GM21423 (cell line): ENCODE results near the gene AARSD1.
A peak's percentile ranks its signal among the peaks of the same experiment; 100 is the strongest.
"Not testable (repeated sequence)": the region's sequence is repeated elsewhere in the genome, so short reads cannot be mapped to it uniquely, and the experiment has no call there.

Experiments
- ATAC-seq: cut with Tn5 transposase; IDR thresholded peaks from one replicate; pipeline ENCODE4 v1.9.1; 2021; ENCODE audit warnings: mild to moderate bottlenecking, moderate library complexity; ENCODE audit not compliant: unreplicated experiment

The AARSD1 gene

DNA sequence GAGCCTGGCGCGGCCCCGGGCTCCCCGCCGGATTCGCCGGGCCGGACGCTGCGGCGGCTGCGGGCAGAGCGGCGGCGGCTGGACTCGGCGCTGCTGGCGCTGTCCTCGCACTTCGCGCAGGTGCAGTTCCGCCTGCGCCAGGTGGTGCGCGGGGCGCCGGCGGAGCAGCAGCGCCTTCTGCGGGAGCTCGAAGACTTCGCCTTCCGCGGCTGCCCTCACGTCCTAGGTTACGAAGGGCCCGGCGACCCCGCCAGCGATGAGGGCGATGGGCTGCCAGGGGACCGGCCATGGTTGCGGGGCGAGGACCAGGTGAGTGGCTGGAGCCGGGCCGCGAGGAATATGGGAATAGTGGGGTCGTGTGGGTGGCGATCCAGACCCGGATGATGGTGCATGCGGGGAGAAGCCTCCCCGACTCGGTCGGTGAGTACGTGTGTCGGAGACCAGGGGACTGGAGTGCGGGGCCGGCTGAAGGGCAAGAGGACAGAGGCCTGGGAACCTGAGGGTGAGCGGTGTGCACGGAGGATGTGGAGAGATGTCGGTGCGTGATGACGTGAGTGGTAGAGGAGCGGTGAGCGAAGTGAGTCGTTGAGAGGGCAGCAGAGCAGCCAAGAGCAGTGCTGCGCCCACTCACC is 16.6 kb upstream of the AARSD1 start:
- peak; percentile 46 for ATAC-seq

DNA sequence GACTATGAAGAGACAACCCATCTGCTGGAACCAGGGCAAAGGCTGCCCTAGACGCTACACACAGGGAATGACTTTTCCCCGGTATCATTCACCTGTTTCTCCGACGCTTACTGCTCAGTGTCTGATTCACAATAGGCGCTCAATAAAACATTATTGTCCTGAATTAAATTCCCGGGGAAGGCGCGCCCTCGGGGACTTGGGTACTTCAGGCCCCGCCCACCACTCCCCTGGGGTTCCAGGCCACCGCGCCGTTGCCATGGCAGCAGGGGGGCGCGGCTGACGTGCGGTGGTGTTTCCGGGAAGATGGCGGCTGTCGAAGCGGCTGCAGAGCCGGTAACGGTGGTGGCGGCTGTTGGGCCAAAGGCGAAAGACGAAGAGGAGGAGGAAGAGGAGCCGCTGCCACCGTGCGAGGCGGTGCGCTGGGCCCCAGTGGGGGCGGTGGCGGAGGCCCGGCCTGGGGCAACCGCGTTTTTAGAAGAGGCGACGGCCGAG is 16.1 kb upstream of the AARSD1 start, which contains the start of gene RUNDC1:
RUNDC1 (plus strand) TSS at position 292 of the 492 bp plus-strand sequence; CDS start at position 304, 12 bp downstream.
- ATAC-seq = peak; percentile 54

DNA sequence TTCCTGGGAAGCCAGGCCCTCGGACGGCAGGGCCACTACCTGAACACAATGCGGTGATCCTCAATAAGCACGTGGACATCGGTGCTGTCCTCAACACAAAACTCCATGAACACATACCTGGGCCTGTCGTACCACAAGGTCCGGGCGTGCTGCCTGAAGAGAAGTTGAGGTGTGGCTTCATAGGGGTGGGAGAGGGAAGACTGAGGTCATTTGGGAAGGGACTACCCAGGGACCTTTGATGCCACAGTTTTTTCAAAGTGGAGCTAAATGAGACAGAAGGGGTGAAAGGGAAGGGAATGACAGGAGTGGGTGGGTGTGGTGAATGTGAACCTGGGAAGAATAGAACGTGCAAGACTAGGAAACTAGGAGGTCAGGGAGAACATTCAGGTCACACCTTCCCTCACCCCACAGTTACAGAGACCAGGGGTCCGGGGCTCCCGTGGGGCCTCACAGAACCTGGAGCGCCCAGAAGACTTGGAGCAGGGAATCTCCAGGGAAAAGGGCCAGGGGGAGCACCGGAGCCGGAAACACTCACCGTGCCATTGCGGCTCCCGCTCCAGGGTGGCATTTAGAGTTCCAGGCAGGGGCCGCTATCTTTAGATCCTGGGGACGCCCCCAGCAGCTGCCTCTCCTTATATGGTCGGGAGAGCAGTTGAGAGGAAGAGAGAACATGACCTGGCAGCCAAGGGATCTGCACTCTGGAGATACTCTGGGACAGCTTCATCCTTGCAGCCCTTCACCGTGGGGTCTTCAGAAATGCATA is 15.4 kb upstream of the AARSD1 start, which contains the start of gene PTGES3L:
PTGES3L (minus strand) TSS at position 570 of the 763 bp plus-strand sequence; CDS start at position 543, 27 bp downstream.
- no peak for ATAC-seq

DNA sequence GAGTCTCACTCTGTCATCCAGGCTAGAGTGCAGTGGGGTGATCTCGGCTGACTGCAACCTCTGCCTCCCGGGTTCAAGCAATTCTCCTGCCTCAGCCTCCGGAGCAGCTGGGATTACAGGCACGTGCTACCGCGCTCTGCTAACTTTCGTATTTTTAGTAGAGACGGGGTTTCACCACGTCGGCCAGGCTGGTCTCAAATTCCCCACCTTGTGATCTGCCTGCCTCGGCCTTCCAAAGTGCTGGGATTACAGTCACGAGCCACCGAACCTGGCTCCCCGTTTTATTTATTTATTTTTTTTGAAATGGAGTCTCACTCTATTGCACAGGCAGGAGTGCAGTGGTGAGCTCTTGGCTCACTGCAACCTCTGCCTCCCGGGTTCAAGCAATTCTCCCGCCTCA is 11.4 kb upstream of the AARSD1 start:
- not testable (repeated sequence) for ATAC-seq

DNA sequence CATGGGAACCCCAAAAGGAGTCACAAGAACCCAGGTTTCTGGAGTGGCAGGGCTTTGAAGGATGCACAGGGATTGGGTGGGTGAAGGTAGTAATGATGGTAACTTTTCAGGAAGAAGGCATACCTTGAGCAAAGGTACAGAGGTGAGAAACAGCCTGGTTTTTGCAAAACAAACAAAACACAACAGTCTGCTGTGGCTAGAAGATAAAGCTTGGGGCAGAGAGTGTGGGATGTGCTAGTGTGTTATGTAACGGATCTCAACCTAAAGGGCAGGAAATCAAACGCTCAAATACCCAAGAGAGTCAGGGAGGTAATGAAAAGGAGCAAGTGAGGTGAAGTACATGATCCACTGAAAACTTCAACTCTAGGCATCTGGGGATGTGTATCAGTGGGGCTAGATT is 11.0 kb upstream of the AARSD1 start:
- no peak for ATAC-seq

DNA sequence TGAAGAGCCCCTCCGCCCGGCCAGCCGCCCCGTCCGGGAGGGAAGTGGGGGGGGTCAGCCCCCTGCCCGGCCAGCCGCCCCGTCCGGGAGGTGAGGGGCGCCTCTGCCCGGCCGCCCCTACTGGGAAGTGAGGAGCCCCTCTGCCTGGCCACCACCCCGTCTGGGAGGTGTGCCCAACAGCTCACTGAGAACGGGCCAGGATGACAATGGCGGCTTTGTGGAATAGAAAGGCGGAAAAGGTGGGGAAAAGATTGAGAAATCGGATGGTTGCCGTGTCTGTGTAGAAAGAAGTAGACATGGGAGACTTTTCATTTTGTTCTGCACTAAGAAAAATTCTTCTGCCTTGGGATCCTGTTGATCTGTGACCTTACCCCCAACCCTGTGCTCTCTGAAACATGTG is 9.1 kb upstream of the AARSD1 start:
- ATAC-seq = not testable (repeated sequence)

DNA sequence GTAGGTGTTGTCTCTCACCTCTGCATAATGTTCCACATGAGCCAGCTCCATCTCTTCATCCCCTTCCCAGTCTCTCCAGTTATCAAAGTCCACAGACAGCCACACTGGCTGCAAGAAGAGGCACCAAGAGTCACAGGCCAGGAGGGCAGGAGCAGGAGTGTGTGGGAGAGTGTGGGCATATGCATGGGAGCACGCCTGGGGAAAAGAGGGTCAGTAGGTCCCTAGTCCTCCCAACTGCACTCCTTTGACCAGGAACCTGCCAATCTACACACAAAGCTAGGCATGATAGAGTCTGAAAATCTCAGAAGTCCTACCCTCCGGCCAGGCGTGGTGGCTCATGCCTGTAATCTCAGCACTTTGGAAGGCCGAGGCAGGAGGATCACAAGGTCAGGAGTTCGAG is 7.3 kb upstream of the AARSD1 start:
- ATAC-seq = no peak

DNA sequence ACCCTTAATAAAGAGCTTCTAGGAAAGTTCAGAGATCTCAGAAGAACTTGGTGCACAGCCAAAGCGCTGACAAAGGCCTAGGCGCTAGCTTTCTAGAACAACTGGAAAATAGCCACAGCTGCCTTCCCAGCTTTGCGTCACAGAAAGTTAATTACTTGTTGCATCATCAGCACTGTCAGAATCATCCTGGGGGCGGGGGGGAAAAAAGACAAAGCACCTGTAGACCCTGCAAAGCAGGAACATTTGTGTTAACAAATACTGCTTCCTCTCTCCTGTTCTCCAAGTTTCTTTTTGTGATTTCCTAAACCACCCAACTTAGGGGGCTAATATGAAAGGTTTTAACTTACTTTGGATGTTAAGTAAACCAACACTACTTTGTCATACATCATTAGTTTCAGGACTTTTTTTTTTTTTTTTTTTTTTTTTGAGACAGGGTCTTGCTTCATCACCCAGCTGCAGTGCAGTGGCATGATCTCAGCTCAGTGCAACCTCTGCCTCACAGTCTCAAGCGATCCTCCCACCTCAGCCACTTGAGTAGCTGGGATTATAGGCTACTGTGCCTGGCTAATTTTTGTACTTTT is 4.8 kb upstream of the AARSD1 start:
- ATAC-seq = no peak

DNA sequence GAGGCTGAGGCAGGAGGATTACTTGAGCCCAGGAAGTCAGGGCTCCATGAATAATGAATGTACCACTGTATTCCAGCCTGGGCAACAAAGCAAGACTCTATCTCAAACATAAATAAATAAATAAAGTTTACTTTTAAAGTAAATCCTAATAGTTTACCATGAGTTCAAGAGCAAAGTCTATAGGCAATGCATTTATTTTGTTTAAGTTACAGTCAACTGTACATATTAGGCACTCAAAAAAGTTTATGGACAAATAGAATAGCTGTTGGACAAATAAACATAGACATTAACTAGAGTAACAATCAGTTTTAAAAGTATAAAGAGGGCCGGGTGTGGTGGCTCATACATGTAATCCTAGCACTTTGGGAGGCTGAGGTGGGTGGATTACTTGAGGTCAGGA is 3.7 kb upstream of the AARSD1 start:
- ATAC-seq = no peak

DNA sequence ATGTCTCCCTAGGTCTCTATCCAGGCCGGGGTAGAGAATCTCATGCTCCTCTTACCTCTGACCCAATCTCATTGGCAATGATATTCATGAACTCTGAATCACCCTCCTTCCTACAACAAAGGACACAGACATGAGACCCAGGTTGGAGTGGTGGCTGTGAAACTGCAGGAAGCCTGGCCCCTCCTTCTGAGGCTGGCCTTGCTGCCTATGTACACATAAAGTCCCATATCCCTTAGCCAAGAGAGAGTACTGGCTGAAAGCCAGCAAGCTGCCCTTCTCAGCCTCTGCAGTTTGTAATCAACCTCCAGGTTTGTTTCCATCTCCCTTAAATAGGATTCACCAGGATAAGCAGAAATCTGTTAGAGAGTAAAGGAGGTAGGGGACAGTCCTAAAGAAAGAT is 10.6 kb downstream of the AARSD1 start:
- ATAC-seq = no peak

DNA sequence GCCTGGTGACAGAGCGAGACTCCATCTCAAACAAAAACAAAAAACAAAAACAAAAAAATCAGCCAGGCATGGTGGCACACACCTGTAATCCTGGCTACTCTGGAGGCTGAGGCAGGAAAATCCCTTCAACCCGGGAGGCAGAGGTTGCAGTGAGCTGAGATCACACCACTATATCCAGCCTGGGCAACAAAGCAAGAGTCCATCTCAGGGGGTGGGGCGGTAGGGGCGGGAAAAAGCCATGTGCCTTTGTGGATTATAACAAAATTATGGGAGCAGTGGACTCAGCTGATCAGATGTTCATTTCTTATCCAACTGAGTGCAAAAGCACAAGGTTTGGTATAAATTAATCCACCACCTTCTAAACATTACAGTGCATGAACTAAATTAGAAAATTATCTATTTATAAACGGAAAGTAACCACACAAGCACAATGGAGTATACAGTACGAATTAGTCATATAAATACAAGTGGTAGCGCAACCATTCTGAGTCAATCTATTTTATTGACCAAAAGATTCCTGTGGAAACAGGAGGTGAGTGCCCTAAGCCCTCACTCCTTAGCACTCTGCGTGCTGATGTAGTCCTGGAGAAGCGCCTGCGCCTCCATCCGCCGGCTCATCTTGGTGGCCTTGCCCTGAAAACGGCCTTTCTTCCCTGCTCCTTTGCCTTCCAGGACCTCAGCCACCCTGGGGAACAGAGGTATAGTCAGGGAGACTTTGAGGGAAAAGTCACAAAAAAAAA is 14.0 kb downstream of the AARSD1 start:
- ATAC-seq = no peak

DNA sequence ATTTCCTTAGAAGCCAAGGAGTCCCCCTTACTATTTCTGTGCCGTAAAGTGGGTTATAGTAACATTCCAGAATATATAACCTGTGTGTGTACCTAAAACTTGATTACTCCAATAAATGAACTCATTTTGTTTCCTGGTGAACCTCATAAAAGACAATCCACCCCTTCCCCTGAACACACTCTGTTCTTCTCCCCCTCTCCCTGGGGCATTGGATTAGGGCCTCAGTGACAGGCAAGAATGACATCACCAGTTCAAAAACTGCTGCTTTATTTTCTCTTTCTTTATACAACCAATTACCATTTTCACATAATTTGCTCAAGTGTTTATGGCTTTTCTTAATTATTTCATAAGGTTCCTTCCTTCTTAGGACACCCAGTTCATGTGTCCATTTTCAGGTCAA is 17.4 kb downstream of the AARSD1 start:
- no peak for ATAC-seq

DNA sequence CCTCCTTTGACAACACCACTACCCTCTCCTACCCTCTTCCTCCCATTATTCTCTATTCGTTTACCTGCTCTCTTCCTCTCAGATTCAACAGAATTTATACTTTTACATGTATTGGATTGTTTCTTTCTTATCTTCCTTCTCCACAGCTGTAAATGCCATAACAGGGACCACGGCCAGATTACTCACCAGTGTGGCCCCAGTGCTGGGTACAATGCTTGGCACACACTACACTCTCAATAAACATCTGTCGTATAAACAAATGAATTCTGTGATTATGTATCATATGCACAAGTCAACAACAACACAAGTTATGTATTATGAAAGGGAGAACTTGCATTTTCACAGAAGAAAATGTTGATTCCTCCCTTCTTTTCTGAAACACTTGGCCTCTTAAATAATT is 20.0 kb downstream of the AARSD1 start:
- no peak for ATAC-seq

DNA sequence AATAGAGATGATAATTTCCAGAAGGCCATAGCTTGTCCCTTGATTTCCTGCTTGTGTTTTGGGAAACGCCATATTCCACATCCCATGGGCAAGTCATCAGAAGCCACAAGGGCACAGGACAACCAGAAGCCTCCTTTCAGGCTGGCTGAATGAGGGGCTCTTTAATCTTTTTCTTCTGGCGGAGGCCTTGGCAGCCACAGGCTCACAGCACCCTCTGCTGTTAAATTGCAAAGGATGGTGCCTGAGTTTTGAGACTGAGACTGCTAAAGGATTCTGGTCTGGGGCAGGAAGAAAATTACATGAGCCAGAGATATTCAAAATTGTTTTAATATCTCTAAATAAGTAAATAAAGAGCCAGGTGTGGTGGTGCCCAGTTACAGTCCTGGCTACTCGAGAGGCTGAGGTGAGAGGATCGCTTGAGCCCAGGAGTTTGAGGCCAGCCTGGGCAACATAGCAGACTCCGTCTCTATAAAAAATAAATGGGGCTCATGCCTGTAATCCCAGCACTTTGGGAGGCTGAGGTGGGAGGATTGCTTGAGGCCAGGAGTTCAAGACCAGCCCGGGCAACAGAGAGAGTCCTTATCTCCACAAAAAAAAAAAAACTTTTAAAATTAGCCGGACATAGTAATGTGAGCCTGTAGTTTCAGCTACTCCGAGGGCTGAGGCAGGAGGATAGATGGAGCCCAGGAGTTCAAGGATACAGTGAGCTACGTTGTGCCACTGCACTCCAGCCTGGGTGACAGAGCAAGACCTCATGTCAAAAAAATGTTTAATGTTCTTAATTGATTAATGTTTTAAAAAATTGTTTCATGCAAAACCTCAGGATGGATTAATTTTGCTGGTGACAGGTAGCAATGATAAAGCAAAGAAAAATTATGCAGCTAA is 26.3 kb downstream of the AARSD1 start:
- ATAC-seq = no peak

DNA sequence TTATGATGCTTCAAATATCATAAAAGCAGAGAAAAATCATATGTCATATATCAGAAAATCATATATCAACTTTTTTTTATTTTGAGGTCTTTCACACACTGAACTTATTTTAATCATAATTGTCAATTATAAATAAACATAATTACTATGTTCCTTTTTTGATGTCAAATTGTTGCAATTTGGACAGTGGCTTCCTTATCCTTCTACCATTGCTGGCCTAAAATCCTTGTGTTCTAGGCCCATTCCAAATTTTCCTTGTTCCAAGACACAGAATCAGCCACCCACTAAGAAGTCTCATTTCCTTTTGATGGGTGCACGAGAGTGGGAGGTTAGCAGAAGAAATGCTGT is 34.8 kb downstream of the AARSD1 start:
- no peak for ATAC-seq

DNA sequence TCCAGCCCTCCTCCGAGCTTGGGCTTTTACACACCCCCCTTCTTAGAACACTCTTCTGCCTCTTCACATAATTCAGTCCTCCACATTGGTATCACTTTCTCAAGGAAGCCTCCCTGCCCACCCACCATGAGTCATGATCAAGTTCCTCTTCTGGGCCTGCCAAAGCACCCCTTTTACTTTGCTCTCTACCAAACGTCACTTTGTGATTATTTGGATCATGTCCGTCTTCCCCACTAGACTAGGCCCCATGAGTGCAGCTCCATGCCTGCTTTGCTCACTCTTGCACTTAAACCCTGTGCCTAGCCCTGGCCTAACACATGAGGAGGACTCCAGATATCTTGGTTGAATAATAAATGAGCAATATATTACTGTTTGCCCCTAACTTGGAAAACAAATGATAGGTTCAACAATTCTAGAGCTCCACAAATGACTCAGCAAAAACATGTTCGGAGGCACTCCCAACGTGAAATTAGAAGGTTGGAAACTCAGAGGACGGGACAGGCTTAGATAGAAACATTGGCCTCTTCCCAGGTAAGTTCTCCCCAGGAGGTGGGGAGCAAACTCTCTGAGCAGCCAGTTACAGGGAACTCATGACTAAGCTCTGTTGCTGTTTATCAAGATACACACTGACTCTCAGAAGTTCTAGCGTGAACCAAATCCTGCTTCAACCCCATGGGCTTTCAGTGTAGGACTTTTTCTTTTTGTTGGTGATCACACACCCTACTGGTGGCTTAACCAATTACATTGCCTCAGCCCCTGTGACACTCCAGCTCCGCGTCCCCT is 35.3 kb downstream of the AARSD1 start:
- peak; percentile 84 for ATAC-seq

DNA sequence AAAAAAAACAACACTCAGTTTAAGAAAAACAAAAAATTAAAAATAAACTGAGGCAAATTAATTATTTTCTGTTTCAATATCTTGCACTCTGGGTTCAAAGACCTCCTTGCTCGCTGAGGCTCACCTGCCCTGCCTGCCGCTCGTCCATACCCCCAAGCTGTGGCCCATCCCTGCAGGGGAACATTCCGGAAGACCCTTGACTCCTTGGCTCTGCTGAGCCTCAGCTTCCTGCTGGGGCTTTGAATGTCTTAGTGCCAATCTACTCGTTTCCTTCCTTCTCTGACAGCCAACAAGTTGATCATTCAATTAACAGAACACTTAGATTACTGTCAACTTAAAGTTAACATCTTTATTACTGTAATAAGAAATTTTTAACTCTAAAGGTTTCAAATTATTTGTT is 39.4 kb downstream of the AARSD1 start:
- ATAC-seq = no peak

DNA sequence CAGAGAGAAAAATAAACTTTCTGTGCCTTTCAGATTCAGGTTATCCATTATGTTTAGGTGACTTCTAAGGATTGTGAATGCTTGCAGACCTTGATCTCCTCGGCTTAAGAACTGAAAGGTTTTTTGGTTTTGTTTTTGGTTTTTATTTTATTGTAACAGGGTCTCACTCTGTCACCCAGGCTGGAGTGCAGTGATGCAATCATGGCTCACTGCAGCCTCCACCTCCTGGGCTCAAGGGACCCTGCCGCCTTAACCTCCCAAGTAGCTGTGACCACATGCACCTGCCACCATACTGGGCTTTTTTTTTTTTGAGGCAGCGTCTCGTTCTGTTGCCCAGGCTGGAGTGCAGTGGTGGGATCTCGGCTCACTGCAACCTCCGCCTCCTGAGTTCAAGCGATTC is 40.8 kb downstream of the AARSD1 start:
- not testable (repeated sequence) for ATAC-seq

DNA sequence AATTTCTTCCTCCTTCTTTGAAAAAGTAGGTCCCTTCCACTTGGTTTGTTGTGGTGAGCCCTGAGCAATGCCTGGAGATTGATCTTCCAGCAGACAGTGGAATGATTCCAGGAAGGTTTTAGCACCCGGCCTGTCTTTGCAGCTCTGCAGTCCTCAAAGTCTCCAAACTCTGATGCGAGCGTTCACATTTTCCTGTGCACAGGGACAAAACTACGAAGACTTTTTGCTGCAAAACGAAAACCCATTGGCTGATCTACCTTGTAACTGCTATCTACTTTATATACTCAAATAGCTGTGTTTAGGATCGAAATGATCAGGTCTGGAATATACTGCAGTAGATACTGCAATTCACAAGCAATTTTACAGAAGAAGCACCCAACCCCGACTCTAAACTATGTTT is 42.0 kb downstream of the AARSD1 start:
- ATAC-seq = no peak

DNA sequence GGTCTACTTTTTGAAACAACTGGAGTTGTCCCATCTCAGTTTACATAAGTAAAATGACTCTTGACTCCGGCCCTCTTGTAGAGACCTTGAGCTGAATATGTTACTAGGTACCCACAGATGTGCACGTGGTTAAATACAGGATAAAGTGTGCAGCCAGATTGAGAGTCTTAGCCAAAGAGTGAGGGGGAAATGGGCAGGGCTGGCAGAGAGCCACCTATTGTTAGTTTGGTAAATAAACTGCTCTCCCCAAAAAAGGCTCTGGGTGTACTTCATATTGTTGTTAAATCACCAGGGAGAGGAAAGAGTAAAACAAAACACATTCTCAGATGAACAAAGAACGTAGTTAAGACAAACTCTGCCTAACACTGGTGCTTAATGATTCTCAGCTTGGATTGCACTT is 43.3 kb downstream of the AARSD1 start:
- no peak for ATAC-seq
